HEK293 (cell line): Measurements from ENCODE around the gene ASAH2.

Source experiments
- CTCF ChIP-seq: fragments of 450-650 bp; formaldehyde crosslinking; IDR thresholded peaks from 2 replicates; pipeline ENCODE4 v1.5.1; 2016; ENCODE audit warnings: missing biosample characterization, missing genetic modification characterization
- REST ChIP-seq: fragments of 450-650 bp; formaldehyde crosslinking; IDR thresholded peaks from 2 replicates; pipeline ENCODE4 v1.5.1; 2016; ENCODE audit warnings: missing biosample characterization, missing genetic modification characterization
- SP3 ChIP-seq: fragments of 450-650 bp; formaldehyde crosslinking; IDR thresholded peaks from 2 replicates; pipeline ENCODE4 v1.5.1; 2016; ENCODE audit warnings: missing biosample characterization, missing genetic modification characterization
- ZNF140 ChIP-seq: fragments of 450-650 bp; formaldehyde crosslinking; IDR thresholded peaks from 2 replicates; pipeline ENCODE4 v1.5.1; 2016; ENCODE audit warnings: missing biosample characterization, missing genetic modification characterization
- ZNF175 ChIP-seq: fragments of 450-650 bp; formaldehyde crosslinking; IDR thresholded peaks from 2 replicates; pipeline ENCODE4 v1.5.1; 2016; ENCODE audit warnings: missing biosample characterization, missing genetic modification characterization
- ZNF302 ChIP-seq: fragments of 450-650 bp; formaldehyde crosslinking; IDR thresholded peaks from 2 replicates; pipeline ENCODE4 v1.5.1; 2016; ENCODE audit warnings: missing biosample characterization, missing genetic modification characterization, low read depth
- ZNF398 ChIP-seq: fragments of 450-650 bp; formaldehyde crosslinking; IDR thresholded peaks from 2 replicates; pipeline ENCODE4 v1.5.1; 2017; ENCODE audit warnings: missing biosample characterization, missing genetic modification characterization
- ZNF610 ChIP-seq: fragments of 450-650 bp; formaldehyde crosslinking; IDR thresholded peaks from 2 replicates; pipeline ENCODE4 v1.5.1; 2016; ENCODE audit warnings: missing biosample characterization, missing genetic modification characterization, borderline replicate concordance
- ZNF776 ChIP-seq: fragments of 450-650 bp; formaldehyde crosslinking; IDR thresholded peaks from 2 replicates; pipeline ENCODE4 v1.5.0; 2017; ENCODE audit warnings: missing biosample characterization, missing genetic modification characterization, borderline replicate concordance

- TF ChIP-seq ZNF776 (tag by site-specific recombination): no peak
- no peak for TF ChIP-seq REST (tag by site-specific recombination)
- TF ChIP-seq CTCF: no peak
- no peak for TF ChIP-seq ZNF175 (tag by site-specific recombination)
- TF ChIP-seq SP3 (tag by site-specific recombination): no peak
- no peak for TF ChIP-seq ZNF398 (tag by site-specific recombination)
- no peak for TF ChIP-seq ZNF302 (tag by site-specific recombination)
- no peak for TF ChIP-seq ZNF140 (tag by site-specific recombination)
- no peak for TF ChIP-seq ZNF610 (tag by site-specific recombination)
Observed at GRCh38 chr10:50295367-50295766, 44.1 kb upstream of the ASAH2 start.
